Inflammatory macrophage treated with lipopolysaccharide for 4 hours (primary cell): ENCODE measurements around the gene MAP2.
"Not testable (repeated sequence)": the region's sequence is repeated elsewhere in the genome, so short reads cannot be mapped to it uniquely, and the experiment has no call there.

Experiments used
- DNase-seq: peaks from one replicate; pipeline ENCODE4 v3.0.0-alpha.2; 2020

MAP2 gene

GRCh38 chr2:209492296-209492695 is 68.4 kb downstream of the MAP2 start:
- not testable (repeated sequence) for DNase-seq

- not testable (repeated sequence) for DNase-seq
These were observed 71.3 kb downstream of the MAP2 start for GRCh38 chr2:209495068-209495620.

- peak; percentile 68 for DNase-seq
These were observed 72.2 kb downstream of the MAP2 start for GRCh38 chr2:209495855-209496585.

GRCh38 chr2:209496586-209496982 is 72.7 kb downstream of the MAP2 start:
- no peak for DNase-seq

GRCh38 chr2:209498614-209499013 is 74.8 kb downstream of the MAP2 start:
- no peak for DNase-seq

GRCh38 chr2:209499069-209499468 is 75.2 kb downstream of the MAP2 start:
- peak; percentile 33 for DNase-seq

GRCh38 chr2:209501579-209501978 is 77.7 kb downstream of the MAP2 start:
- no peak for DNase-seq

- DNase-seq: no peak
These were observed 81.6 kb downstream of the MAP2 start for GRCh38 chr2:209505410-209505809.

GRCh38 chr2:209508255-209508654 is 84.4 kb downstream of the MAP2 start:
- DNase-seq: no peak

GRCh38 chr2:209511637-209512036 is 87.8 kb downstream of the MAP2 start:
- DNase-seq: no peak

GRCh38 chr2:209512971-209513370 is 89.1 kb downstream of the MAP2 start:
- no peak for DNase-seq

- DNase-seq: no peak
These were observed 93.6 kb downstream of the MAP2 start for GRCh38 chr2:209517436-209517835.

- DNase-seq: no peak
These were observed 95.4 kb downstream of the MAP2 start for GRCh38 chr2:209519271-209519670.

- DNase-seq: no peak
These were observed 96.1 kb downstream of the MAP2 start for GRCh38 chr2:209519906-209520305.

GRCh38 chr2:209523041-209523740 is 99.3 kb downstream of the MAP2 start:
- no peak for DNase-seq

- DNase-seq: no peak
These were observed 100.0 kb downstream of the MAP2 start for GRCh38 chr2:209523867-209524266.

- no peak for DNase-seq
These were observed 101.5 kb downstream of the MAP2 start for GRCh38 chr2:209525331-209525730.

GRCh38 chr2:209525834-209526281 is 102.0 kb downstream of the MAP2 start:
- peak; percentile 70 for DNase-seq

GRCh38 chr2:209526561-209526960 is 102.7 kb downstream of the MAP2 start:
- DNase-seq: peak; percentile 75

- DNase-seq: no peak
These were observed 105.7 kb downstream of the MAP2 start for GRCh38 chr2:209529579-209529978.

- no peak for DNase-seq
These were observed 108.5 kb downstream of the MAP2 start for GRCh38 chr2:209532321-209532720.

GRCh38 chr2:209533391-209533790 is 109.5 kb downstream of the MAP2 start:
- DNase-seq: no peak

GRCh38 chr2:209534228-209534627 is 110.4 kb downstream of the MAP2 start:
- no peak for DNase-seq

- no peak for DNase-seq
These were observed 112.5 kb downstream of the MAP2 start for GRCh38 chr2:209536363-209536762.
